GM13976 (cell line): ENCODE data around the gene NMNAT2.

Experiments
- DNase-seq: peaks from one replicate; pipeline ENCODE4 v3.0.0; 2012; ENCODE audit warnings: low spot score
- CTCF ChIP-seq: IDR thresholded peaks from 2 replicates; pipeline ENCODE4 v1.5.1; 2012; ENCODE audit warnings: borderline replicate concordance, mild to moderate bottlenecking; ENCODE audit not compliant: insufficient read depth; ENCODE audit errors: extremely low read depth, missing control alignments, control extremely low read depth
- in situ Hi-C: fragments of 300-500 bp; cut with MboI; formaldehyde crosslinking; loops from one replicate; pipeline ENCODE4 v1.12.0; 2022; ENCODE audit warnings: low sequenced_read_pairs, mixed read lengths, inconsistent platforms; ENCODE audit not compliant: unreplicated experiment

Gene NMNAT2

DNA sequence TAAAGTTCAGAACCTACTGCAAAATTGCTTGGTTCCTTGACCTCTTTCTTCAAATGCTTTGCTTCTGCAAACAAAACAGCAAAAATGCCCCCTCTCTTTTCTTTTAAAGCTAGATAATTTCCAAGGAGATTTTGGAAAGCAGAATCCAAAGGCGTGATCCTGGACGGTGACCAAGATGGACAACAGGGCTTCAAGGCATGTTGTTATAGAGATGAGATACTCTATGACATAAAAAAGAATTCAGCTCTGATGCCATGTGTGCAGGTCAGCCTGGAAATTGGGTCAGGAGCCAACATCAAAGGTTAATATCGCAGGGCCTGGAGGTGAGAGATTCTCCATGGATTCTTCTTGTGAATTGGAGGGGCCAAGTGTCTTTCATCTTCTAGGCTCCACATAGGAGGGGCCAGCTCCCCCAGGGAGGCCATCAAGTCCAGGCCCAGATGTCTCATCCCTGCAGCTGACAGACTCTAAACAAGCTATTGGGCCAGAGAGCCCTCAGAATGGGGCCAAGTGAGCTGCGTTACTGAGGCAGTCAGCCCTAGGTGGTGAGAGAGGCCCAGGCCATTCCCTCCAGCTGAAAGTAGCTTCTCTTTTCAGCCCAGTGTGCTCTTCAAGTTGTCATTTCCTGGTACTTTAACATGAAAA, 45.5 kb downstream of the NMNAT2 start:
- in situ Hi-C loops: no loop called here
- TF ChIP-seq CTCF: no peak
- no peak for DNase-seq

- in situ Hi-C loops: no loop called here
- DNase-seq: no peak
- no peak for TF ChIP-seq CTCF
These were observed 47.7 kb downstream of the NMNAT2 start for GRCh38 chr1:183370399-183371058.

DNA sequence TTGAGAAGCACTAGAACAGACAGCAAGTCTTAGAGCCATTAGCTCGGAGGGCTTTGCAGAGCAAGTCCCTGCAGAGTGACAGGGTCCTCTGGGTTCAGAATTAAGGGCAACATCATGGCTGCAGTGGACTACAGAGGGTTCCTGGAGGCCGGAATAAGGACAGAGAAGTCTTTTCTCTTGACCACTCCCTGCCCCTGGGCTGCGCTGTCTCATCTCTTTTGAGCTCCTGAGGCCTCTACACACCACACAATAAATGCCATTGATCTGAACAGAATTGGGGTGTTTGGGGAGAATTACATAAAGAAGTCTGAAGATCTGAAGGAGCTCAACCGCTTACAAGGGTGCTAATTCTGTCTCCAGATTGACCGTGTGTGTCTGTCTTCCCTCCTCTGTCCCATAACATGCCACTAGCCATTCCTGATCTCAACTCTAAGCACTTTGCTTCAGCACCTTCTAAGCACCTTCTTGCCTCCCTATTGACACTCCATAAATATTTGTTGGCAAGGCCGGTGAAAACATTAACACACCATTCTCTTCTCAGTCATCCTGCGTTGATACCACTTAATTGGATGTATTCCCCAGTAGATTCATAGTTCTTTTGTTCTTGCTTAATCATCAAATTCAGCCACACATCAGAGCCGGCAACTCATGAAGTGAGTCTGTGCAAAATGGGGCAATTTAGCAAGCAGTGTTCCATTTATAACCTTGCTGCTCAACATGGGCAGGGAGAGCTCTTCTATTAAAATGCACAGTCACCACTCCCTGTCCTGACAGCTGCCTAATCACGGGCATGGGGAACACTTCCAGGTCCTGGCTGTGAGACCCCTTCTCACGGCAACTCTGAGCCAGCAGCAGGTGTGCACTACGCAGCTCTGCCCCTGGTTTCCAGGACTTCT, 49.7 kb downstream of the NMNAT2 start:
- no peak for DNase-seq
- in situ Hi-C loops: no loop called here
- no peak for TF ChIP-seq CTCF

GRCh38 chr1:183366116-183366515, 52.1 kb downstream of the NMNAT2 start:
- no peak for DNase-seq
- no peak for TF ChIP-seq CTCF
- in situ Hi-C loops: no loop called here

DNA sequence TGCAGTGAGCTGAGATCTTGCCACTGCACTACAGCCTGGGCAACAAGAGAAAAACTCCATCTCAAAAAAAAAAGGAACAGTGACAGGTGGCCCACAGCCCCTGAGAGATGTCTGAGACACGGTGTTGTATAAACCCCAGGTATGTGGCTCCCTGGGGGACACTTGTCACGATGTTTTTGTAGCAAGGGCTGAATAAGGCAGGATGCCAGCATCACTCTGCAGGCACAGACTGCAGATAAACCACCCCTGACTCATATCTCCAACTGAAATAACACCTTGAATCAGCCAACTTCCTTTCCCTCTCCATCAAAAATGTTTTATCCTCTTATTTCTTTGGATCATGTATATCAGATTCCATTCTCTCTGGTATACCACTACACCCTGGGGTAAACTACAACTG, 52.5 kb downstream of the NMNAT2 start:
- no peak for DNase-seq
- in situ Hi-C loops: no loop called here
- no peak for TF ChIP-seq CTCF

DNA sequence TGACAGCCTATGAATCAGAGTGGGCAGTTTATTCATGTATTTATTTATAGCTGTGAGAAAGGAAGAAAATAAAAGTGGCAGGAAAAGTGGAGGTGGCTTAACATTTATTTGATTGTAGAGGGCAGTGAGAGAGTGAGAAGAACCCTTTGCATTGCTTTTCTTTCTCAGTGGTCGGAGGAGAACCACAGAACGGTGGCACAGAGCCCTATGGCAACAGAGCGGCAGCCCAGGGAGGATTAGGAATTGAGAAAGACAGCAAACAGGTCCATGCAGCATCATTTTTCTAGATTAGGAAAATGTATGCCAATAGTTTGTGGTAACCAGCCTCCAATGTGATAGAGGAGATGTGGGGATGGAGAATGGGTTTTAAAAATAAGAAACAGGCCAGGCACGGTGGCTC, 53.1 kb downstream of the NMNAT2 start:
- in situ Hi-C loops: no loop called here
- no peak for TF ChIP-seq CTCF
- no peak for DNase-seq
